ENCODE data around the gene TMEM63C. TPM values are rescaled to one million over a fixed set of nuclear protein-coding genes. Genes with fewer than 3 reads are reported as not detected.

The TMEM63C gene
- total and polyA plus RNA-seq, 8 donors, result 0.14 to 8.8 (median 1.4) TPM; not detected in 2

- no peaks in the 10 kb centered on the region for H3K4me1 ChIP-seq
- intact Hi-C loops (cut with DNase I; ENCODE audit: low total_unique reads), result no loop called here
- H3K4me3 ChIP-seq, result no peak overlapping the region
- no peak overlapping the region for H3K27ac ChIP-seq
- WGBS, 5 donors, result 73 to 94% (median 88%) methylated on average over 2 to 4 of the region's 4 CpGs
- TF ChIP-seq CTCF (IDR thresholded peaks at IDR 0.05) (no peak), POLR2AphosphoS5 (IDR thresholded peaks at IDR 0.05) (no peak), EP300 (IDR thresholded peaks at IDR 0.05) (no peak), POLR2A (IDR thresholded peaks at IDR 0.05) (no peak)
- H3K9me3 ChIP-seq, result no peaks in the 10 kb centered on the region
- DNase-seq, result no peak
- H3K27me3 ChIP-seq, result peaks cover 0 to 49% (median 3%) of the 10 kb centered on the region in 3 donors
- H3K36me3 ChIP-seq, result no peaks in the 10 kb centered on the region
Observed at GRCh38 chr14:77197988-77198387, 16.4 kb downstream of the TMEM63C start.

- WGBS, 5 donors, result 69 to 77% (median 70%) methylated on average over 6 of the region's 6 CpGs
- intact Hi-C loops (cut with DNase I; ENCODE audit: low total_unique reads), result no loop called here
- Histone ChIP-seq H3K4me1 (no peaks in the 10 kb centered on the region), H3K36me3 (no peaks in the 10 kb centered on the region), H3K27ac (no peak overlapping the region), H3K27me3 (peaks cover 0 to 50% (median 3%) of the 10 kb centered on the region in 3 donors), H3K4me3 (no peak overlapping the region), H3K9me3 (no peaks in the 10 kb centered on the region)
- DNase-seq, result no peak
- no peak for TF ChIP-seq POLR2A (IDR thresholded peaks at IDR 0.05)
- no peak for TF ChIP-seq EP300 (IDR thresholded peaks at IDR 0.05)
- TF ChIP-seq CTCF (IDR thresholded peaks at IDR 0.05), result no peak
- TF ChIP-seq POLR2AphosphoS5 (IDR thresholded peaks at IDR 0.05), result no peak
Observed at GRCh38 chr14:77198561-77198960, 17.0 kb downstream of the TMEM63C start.

DNA sequence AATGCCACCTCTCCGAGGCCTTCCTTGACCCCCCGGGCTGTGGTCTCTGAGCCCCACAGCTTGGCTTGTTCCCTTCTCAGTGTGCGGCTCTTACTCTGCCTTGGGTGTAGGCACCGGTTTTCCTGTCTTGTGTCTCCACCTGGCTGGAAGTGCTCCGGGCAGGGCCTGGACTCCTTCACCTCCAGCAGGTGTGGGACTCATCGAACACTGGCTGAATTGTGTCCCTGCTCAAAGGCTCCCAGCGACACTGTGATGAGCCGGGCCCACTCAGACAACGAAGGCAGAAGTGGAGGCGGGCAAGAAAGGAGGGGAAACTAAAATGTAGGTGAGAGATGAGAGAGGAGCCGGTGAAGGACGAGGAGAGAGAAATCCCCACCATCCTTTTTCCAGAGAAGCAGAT is 18.0 kb downstream of the TMEM63C start:
- no peaks in the 10 kb centered on the region for H3K9me3 ChIP-seq
- no peaks in the 10 kb centered on the region for H3K36me3 ChIP-seq
- H3K27ac ChIP-seq, result no peak overlapping the region
- TF ChIP-seq CTCF (IDR thresholded peaks at IDR 0.05), result no peak
- no peaks in the 10 kb centered on the region for H3K4me1 ChIP-seq
- intact Hi-C loops (cut with DNase I; ENCODE audit: low total_unique reads), result no loop called here
- no peak overlapping the region for H3K4me3 ChIP-seq
- H3K27me3 ChIP-seq, result peaks cover 0 to 54% (median 3%) of the 10 kb centered on the region in 3 donors
- 70 to 80% (median 71%) methylated on average over 11 to 12 of the region's 12 CpGs for WGBS, 5 donors
- no peak for DNase-seq

GRCh38 chr14:77200406-77200985 is 18.9 kb downstream of the TMEM63C start:
- 49 to 59% (median 52%) methylated on average over 4 to 7 of the region's 7 CpGs for WGBS, 5 donors
- peaks cover 0 to 61% (median 3%) of the 10 kb centered on the region in 3 donors for H3K27me3 ChIP-seq
- no peaks in the 10 kb centered on the region for H3K4me1 ChIP-seq
- H3K9me3 ChIP-seq, result no peaks in the 10 kb centered on the region
- H3K36me3 ChIP-seq, result no peaks in the 10 kb centered on the region
- intact Hi-C loops (cut with DNase I; ENCODE audit: low total_unique reads), result no loop called here
- DNase-seq, result no peak
- no peak for TF ChIP-seq POLR2A (IDR thresholded peaks at IDR 0.05)
- no peak for TF ChIP-seq EP300 (IDR thresholded peaks at IDR 0.05)
- TF ChIP-seq CTCF (IDR thresholded peaks at IDR 0.05), result no peak
- no peak for TF ChIP-seq POLR2AphosphoS5 (IDR thresholded peaks at IDR 0.05)
- no peak overlapping the region for H3K4me3 ChIP-seq
- no peak overlapping the region for H3K27ac ChIP-seq
